HG02870 (cell line): ENCODE results near the gene RGS7.

Experiments used
- ATAC-seq: cut with Tn5 transposase; IDR thresholded peaks from one replicate; pipeline ENCODE4 v1.9.1; 2021; ENCODE audit warnings: mild to moderate bottlenecking, moderate library complexity; ENCODE audit not compliant: unreplicated experiment

The RGS7 gene

DNA sequence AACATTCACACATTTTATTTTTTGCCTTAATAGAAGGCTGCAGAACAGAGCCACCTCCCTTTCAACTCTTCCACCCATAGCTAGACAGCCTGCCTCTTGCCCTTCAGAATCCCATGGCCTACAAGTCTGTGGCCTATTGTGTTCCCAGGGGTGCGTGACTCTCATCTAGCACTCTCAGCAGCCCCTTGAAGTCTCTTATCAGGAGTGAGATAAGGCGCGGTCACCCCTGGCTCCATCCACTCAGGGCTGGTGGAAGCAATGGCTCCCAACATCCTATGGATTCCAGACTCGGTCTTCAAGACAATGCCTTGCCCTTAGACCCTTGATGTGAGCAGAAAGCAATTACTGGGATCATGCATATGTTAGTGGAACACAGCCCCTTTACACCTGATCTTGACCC is 480.9 kb downstream of the RGS7 start:
- ATAC-seq, result no peak

DNA sequence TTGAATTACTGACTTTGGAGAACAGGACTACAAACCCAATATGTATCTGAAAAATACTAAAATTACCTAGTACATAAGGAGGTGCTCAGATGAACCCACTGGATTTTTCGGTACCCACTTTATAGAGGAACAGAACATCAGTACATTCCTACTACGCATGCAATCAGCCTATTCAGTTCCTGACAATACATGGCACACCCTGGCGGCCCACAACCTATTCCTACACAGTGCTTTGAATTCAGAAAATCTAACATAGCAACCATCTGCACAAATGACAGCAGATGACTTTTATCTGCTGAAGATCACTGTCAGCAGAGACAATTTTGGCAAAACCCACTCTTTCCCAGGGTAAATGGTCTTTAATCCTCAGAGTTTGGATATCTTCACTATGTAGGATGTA is 487.9 kb downstream of the RGS7 start:
- ATAC-seq, result no peak

DNA sequence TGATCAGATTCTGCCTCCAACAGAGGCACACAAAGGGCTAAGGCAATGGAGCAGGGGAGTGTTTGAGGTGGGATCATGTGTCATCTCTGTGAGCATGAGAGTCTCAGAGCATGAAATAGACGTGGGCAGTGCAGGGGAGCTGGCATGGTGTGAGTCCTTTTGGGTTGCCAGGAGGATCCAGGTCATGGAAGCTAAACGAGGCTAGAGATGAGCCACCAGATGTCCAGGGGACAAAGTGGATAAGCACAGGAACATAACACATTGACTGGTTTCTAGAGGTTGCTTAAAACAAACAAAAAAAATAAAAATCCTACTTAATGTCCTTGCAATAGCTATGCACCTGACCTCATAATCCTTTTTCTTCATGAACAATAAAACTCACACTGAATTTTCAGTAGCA is 490.3 kb downstream of the RGS7 start:
- no peak for ATAC-seq

- no peak for ATAC-seq
Measured at GRCh38 chr1:240860023-240860422, 497.0 kb downstream of the RGS7 start.

- ATAC-seq, result no peak
Measured at GRCh38 chr1:240854367-240854766, 502.6 kb downstream of the RGS7 start.

DNA sequence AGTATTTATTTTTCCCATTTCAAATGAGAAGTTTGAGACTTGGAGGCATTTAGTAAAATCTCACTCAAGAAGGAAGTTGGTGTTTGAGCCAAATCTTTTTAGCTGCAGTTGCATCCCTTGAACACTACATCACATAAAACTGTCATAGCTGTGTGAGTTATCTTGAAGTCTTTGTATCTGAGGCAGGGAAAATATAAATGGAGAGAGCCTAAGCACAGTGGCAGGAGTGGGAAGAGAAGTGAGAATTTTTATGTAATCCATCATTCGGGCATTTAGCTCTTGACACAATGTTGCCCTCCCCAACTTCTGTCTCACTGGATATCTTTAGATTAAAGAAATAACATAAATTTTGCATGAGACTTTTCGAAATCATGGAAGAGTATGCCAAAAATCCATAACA is 509.7 kb downstream of the RGS7 start:
- no peak for ATAC-seq

DNA sequence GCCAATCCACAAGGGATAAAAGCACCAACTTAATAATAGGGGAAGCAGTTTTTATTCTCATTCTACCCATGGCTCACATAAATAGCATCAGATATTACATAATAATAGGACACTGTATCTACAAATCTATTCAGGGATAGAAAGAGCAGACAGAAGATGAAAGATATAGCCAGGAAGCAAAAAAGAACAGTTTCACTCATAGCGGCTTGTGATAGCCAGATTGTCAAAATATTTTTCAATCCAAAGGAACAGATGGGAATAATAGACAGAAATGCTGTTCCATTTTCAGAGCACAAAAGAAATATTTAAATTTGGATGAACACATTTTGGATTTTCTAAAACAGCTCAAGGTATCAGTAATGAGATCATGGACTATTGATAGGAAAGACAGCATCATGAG is 512.5 kb downstream of the RGS7 start:
- ATAC-seq, result no peak

- ATAC-seq, result no peak
Measured at GRCh38 chr1:240843798-240844197, 513.2 kb downstream of the RGS7 start.

GRCh38 chr1:240836271-240836670 is 520.7 kb downstream of the RGS7 start:
- no peak for ATAC-seq

- no peak for ATAC-seq
Measured at GRCh38 chr1:240835291-240835690, 521.7 kb downstream of the RGS7 start.

DNA sequence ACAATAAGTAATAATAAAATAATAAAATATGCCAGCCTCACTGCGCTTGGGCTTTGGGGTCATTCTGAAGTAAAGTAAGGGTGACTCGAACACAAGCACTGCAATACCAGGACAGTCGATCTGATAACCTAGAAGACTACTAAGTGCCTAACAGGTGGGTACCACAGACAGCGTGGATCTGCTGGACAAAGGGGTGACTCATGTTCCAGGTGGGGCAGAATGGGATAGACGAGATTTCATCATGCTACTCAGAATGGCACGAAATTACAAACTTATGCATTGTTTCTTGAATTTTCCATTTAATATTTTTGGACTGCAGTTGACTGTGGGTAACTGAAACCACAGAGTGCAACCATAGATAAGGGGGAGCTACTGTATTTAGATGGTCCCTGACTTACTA is 523.9 kb downstream of the RGS7 start:
- ATAC-seq, result no peak

DNA sequence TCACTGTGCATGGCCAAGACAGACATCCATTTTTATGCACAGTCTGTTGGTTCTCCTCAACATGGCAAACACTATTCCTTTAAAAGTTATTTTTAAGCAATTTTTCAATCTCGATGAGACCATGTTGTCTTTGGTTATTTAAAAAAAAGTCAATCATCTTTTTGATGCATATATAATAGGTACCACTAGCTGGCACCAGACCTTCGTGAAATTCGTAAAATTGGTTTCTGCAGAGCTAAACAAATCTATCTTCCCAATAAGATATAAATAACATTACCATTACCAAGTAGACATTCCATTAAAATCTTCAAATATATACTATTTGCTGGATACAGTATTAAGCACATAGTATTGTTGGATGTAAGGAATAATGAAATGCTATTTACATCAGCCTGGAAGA is 525.1 kb downstream of the RGS7 start:
- no peak for ATAC-seq

GRCh38 chr1:240831191-240831631 is 525.8 kb downstream of the RGS7 start:
- ATAC-seq, result no peak

- no peak for ATAC-seq
Measured at GRCh38 chr1:240829487-240829886, 527.5 kb downstream of the RGS7 start.

- no peak for ATAC-seq
Measured at GRCh38 chr1:240827786-240828185, 529.2 kb downstream of the RGS7 start.

DNA sequence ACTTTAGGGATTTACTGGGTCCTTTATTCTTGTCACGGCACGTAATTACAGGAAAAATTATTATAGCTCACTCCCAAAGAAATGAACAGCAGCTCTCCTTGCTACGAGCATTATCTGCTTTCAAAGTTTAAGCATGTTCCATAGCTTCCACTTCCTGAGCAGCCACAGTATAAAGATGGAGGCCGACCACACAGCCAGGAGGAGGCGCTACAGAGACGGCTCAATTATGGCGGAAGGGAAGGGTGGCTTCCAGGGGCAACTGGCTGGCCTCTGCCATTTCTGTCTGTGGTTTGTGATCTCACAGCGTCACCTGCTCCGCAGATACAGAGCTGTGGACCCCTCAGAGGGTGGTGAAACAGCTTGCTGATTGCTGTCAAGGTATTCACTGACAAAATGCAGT is 532.8 kb downstream of the RGS7 start:
- ATAC-seq, result no peak

- ATAC-seq, result no peak
Measured at GRCh38 chr1:240823357-240823756, 533.6 kb downstream of the RGS7 start.

DNA sequence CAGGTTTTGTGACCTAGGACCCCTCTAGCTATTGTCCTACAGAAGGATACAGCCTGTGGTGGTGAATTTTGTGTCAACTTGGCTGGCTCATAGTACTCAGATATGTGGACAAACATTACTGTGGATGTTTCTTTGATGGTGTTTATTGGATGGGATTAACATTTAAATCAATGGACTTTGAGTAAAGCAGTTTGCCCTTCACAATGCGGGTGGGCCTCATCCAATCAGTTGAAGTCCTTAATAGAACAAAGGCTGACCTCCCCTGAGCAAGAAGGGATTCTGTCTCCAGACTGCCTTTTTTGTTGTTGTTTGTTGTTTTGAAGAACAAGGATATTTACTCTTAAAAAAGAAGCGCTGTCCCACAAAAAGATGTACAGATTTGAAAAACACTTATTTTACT is 535.1 kb downstream of the RGS7 start:
- ATAC-seq, result no peak

- no peak for ATAC-seq
Measured at GRCh38 chr1:240820816-240821215, 536.2 kb downstream of the RGS7 start.

DNA sequence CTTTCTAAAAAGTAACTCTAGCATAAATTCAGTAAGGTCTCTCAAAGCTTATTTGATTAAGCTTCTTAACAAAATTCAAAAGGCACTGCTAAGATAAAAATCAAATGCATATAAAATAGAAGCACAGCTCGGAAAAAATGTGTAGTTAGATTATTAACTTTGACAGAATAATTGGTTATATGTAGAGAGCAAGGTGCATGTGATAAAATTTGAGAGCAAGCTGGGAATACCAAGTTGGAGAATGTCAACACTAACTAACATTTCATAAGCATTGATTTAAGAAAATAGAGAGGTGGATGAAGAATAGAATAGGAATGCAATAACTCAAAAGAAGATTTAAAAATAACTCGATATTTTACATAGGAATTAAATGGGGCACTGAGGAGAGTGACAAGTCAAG is 540.5 kb downstream of the RGS7 start:
- ATAC-seq, result no peak

DNA sequence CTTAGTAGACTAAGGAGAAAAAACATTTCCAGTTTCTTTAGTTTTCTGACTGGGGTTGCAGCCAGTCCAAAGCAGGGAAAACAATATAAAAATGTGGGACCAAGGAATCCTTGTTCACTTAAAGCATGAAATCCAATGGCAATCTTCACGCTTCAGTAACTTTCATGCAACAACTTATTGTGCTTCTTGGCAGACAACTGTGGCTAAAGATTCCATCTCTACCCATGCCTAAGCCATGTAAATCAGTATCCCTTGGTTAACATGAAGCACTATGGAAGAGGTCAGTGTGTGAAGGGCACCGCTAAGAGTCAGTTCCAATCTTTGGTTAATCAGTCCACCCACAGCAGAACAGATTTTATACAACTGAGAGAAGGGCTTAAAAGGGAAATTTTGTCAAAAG is 543.3 kb downstream of the RGS7 start:
- no peak for ATAC-seq

- no peak for ATAC-seq
Measured at GRCh38 chr1:240811256-240811655, 545.7 kb downstream of the RGS7 start.

GRCh38 chr1:240808381-240808780 is 548.6 kb downstream of the RGS7 start:
- no peak for ATAC-seq

GRCh38 chr1:240806200-240806745 is 550.7 kb downstream of the RGS7 start:
- ATAC-seq, result no peak
